ENCODE results near the gene TMEM52.

- TF ChIP-seq POLR2AphosphoS5 (IDR thresholded peaks at IDR 0.05; ENCODE audit: low read depth, low read length) (no peak), ZNF274 (IDR thresholded peaks at IDR 0.05; ENCODE audit: borderline replicate concordance, extremely low read depth, low read length) (no peak), KDM1A (IDR thresholded peaks at IDR 0.05; ENCODE audit: borderline replicate concordance, low read length) (no peak), RAD21 (IDR thresholded peaks at IDR 0.05 in 1 of 2, conservative IDR thresholded peaks at IDR 0.05 in 1 of 2; ENCODE audit: low read depth in 2 of 2, low read length in 2 of 2) (no peak), JUN (IDR thresholded peaks at IDR 0.05; ENCODE audit: low read depth, low read length) (no peak), TAF1 (IDR thresholded peaks at IDR 0.05; ENCODE audit: low read depth, low read length) (no peak), PHF8 (conservative IDR thresholded peaks at IDR 0.05; ENCODE audit: low read depth, low read length) (no peak), POLR2A (IDR thresholded peaks at IDR 0.05; ENCODE audit: control extremely low read depth in 1 of 2, low read depth in 2 of 2, low read length in 2 of 2) (no peak), RFX5 (IDR thresholded peaks at IDR 0.05; ENCODE audit: borderline replicate concordance, low read depth, low read length) (no peak), CEBPB (IDR thresholded peaks at IDR 0.05; ENCODE audit: low read depth, low read length) (no peak), EP300 (IDR thresholded peaks at IDR 0.05; ENCODE audit: borderline replicate concordance in 1 of 2, low read depth in 2 of 2, low read length in 2 of 2) (no peak), SUZ12 (IDR thresholded peaks at IDR 0.05; ENCODE audit: low read length) (no peak), BACH1 (IDR thresholded peaks at IDR 0.05; ENCODE audit: low read length) (no peak)
- TF ChIP-seq, protein P1, sequence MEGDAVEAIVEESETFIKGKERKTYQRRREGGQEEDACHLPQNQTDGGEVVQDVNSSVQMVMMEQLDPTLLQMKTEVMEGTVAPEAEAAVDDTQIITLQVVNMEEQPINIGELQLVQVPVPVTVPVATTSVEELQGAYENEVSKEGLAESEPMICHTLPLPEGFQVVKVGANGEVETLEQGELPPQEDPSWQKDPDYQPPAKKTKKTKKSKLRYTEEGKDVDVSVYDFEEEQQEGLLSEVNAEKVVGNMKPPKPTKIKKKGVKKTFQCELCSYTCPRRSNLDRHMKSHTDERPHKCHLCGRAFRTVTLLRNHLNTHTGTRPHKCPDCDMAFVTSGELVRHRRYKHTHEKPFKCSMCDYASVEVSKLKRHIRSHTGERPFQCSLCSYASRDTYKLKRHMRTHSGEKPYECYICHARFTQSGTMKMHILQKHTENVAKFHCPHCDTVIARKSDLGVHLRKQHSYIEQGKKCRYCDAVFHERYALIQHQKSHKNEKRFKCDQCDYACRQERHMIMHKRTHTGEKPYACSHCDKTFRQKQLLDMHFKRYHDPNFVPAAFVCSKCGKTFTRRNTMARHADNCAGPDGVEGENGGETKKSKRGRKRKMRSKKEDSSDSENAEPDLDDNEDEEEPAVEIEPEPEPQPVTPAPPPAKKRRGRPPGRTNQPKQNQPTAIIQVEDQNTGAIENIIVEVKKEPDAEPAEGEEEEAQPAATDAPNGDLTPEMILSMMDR (IDR thresholded peaks at IDR 0.05; ENCODE audit: control extremely low read depth in 1 of 3, insufficient read depth in 1 of 3, low read depth in 1 of 3, low read length in 3 of 3), result no peak
Measured at GRCh38 chr1:1895456-1896336, 23.4 kb downstream of the TMEM52 start.

Measured in H1 (cell line).